Measurements from ENCODE around the gene TRAPPC12.

TRAPPC12 gene

DNA sequence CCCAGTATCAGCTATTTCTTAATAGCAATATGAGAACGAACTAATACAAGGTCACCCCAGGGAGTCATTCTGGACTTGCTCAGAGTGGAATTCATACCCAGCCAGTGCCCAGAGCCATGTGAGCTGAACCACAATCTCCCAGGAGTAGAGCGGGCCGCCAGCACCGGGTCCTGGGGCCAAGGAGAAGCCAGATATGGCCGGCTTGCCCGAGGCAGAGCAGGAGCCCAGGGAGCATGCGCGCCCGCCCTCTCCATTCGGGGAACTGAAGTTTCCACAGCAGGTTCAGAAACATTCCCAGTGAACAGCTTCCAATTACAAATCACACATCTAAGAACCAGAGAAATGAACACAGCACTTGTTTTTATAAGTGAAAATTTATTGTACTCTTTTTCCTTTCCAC, 39.4 kb upstream of the TRAPPC12 start:
- Histone ChIP-seq H3K36me3 (peaks cover 11% of the 10 kb centered on the region), H3K27ac (no peak overlapping the region), H3K27me3 (ENCODE audit: insufficient read depth, low read depth, severe bottlenecking) (no peaks in the 10 kb centered on the region), H3K4me3 (ENCODE audit: low read depth, low read length) (no peak overlapping the region), H3K9me3 (ENCODE audit: severe bottlenecking) (no peaks in the 10 kb centered on the region)
- DNase-seq, result no peak
- TF ChIP-seq, protein P1, sequence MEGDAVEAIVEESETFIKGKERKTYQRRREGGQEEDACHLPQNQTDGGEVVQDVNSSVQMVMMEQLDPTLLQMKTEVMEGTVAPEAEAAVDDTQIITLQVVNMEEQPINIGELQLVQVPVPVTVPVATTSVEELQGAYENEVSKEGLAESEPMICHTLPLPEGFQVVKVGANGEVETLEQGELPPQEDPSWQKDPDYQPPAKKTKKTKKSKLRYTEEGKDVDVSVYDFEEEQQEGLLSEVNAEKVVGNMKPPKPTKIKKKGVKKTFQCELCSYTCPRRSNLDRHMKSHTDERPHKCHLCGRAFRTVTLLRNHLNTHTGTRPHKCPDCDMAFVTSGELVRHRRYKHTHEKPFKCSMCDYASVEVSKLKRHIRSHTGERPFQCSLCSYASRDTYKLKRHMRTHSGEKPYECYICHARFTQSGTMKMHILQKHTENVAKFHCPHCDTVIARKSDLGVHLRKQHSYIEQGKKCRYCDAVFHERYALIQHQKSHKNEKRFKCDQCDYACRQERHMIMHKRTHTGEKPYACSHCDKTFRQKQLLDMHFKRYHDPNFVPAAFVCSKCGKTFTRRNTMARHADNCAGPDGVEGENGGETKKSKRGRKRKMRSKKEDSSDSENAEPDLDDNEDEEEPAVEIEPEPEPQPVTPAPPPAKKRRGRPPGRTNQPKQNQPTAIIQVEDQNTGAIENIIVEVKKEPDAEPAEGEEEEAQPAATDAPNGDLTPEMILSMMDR (IDR thresholded peaks at IDR 0.05; ENCODE audit: low read depth, low read length), result no peak

DNA sequence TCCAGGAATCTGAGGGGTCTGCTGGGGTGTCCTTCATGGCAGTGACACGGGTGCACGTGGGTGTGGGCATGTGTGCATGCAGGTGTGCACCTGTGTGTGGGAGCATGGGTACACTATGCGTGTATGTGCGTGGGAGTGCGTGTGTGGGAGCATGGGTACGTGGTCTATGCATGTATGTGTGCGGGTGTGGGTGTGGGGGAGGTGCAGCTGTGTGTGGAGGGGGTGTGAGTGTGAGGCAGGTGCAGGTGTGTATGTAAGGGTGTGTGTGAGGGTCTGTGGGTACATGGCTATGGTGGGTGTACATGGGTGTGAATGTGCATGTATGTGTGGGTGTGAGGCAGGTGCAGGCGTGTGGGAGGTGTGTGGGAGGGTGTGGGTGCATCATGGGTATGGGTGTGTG, 38.2 kb upstream of the TRAPPC12 start:
- no peak for DNase-seq
- no peaks in the 10 kb centered on the region; the same call in 1 of the 2 replicates for H3K36me3 ChIP-seq
- H3K9me3 ChIP-seq (ENCODE audit: severe bottlenecking), result no peaks in the 10 kb centered on the region
- H3K27me3 ChIP-seq (ENCODE audit: insufficient read depth, low read depth, severe bottlenecking), result no peaks in the 10 kb centered on the region
- H3K27ac ChIP-seq, result no peak overlapping the region
- H3K4me3 ChIP-seq (ENCODE audit: low read depth, low read length), result no peak overlapping the region
- TF ChIP-seq, protein P1 (IDR thresholded peaks at IDR 0.05; ENCODE audit: low read depth, low read length), result no peak

DNA sequence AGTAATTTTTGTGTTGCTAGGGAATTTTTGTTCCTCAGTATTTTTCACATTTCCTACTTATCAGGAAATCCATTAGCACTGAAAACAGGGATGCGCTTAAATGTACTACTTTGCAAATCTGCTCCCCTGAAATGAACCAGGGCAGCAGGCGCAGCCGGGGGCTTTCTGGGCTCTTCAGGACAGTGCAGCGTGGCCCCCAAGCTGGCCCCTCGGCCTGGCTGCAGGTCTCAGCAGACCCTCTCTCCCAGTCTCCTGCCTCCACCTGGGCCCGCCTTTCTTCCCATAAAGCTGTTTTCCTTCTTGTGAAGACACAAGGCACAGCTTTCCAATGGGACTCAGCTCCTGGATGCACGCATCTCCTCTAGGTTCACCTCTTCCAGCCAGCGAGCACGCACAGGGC, 37.2 kb upstream of the TRAPPC12 start:
- TF ChIP-seq, protein P1 (IDR thresholded peaks at IDR 0.05; ENCODE audit: low read depth, low read length), result no peak
- DNase-seq, result no peak
- H3K4me3 ChIP-seq (ENCODE audit: low read depth, low read length), result no peak overlapping the region
- H3K27me3 ChIP-seq (ENCODE audit: insufficient read depth, low read depth, severe bottlenecking), result no peaks in the 10 kb centered on the region
- H3K9me3 ChIP-seq (ENCODE audit: severe bottlenecking), result no peaks in the 10 kb centered on the region
- peaks cover 5% of the 10 kb centered on the region for H3K36me3 ChIP-seq
- no peak overlapping the region for H3K27ac ChIP-seq

DNA sequence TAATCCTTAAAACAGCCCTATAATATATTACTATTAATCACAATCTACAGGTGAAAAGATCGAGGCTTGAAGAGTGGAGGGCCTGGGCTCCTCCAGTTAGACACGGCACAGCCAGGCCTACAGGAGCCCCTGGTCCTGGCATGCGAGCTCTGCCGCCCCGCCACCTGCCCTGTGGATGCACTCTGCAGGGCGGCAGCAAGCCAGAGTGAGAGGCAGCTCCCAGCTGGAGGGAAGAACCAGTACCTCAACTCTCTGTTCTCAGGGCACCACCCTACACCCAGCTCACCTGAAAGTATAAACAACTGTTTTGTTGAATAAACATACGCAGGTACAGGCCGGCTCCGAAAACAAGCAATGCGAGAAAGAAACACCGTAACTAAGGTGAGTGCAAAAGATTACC, 36.5 kb upstream of the TRAPPC12 start:
- Histone ChIP-seq H3K27me3 (ENCODE audit: insufficient read depth, low read depth, severe bottlenecking) (no peaks in the 10 kb centered on the region), H3K9me3 (ENCODE audit: severe bottlenecking) (no peaks in the 10 kb centered on the region), H3K36me3 (peaks cover 7% of the 10 kb centered on the region), H3K4me3 (ENCODE audit: low read depth, low read length) (no peak overlapping the region), H3K27ac (no peak overlapping the region)
- TF ChIP-seq, protein P1 (IDR thresholded peaks at IDR 0.05; ENCODE audit: low read depth, low read length), result no peak
- DNase-seq, result no peak

DNA sequence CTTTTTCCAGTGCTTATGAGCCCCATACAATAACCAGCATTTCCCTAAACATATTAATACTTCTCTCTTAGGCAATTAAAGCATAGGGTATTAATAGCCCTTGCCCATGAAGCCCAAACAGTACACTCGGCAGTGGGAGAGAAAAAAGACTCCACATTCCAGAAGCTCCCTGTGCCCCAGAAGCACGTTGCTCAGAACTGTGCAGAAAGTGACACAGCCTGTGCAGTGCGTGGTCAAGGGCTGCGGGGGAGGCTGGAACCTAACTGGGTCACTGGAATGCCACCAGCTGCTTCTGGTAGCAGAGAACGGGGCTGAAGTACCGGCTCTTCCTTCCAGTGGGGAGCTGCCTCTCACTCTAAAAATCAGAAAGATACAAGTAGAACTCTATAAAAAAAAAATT, 34.6 kb upstream of the TRAPPC12 start:
- TF ChIP-seq, protein P1 (IDR thresholded peaks at IDR 0.05; ENCODE audit: low read depth, low read length), result no peak
- H3K27me3 ChIP-seq (ENCODE audit: insufficient read depth, low read depth, severe bottlenecking), result no peaks in the 10 kb centered on the region
- no peaks in the 10 kb centered on the region for H3K9me3 ChIP-seq (ENCODE audit: severe bottlenecking)
- H3K27ac ChIP-seq, result no peak overlapping the region
- no peak for DNase-seq
- H3K4me3 ChIP-seq (ENCODE audit: low read depth, low read length), result no peak overlapping the region
- peaks cover 7% of the 10 kb centered on the region for H3K36me3 ChIP-seq

DNA sequence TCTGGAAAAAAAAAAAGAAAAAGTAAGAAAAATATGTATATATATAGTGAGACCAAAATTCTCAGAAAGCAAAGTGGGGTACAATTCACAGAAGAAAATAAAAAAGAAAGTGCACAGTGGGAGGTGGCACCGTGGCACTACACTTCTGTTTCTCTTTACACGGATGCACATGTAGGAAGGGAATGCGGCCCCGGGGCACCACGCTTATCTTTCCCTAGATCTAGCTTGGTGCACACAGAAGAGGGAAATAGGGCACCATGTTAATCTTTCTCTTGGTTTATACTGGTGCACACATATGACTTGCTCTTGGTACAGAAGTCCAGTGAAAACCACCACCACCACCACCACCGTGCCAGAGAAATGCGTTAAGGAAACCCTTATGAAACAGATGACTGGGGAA, 33.9 kb upstream of the TRAPPC12 start:
- no peaks in the 10 kb centered on the region for H3K9me3 ChIP-seq (ENCODE audit: severe bottlenecking)
- H3K27me3 ChIP-seq (ENCODE audit: insufficient read depth, low read depth, severe bottlenecking), result no peaks in the 10 kb centered on the region
- TF ChIP-seq, protein P1 (IDR thresholded peaks at IDR 0.05; ENCODE audit: low read depth, low read length), result no peak
- H3K4me3 ChIP-seq (ENCODE audit: low read depth, low read length), result no peak overlapping the region
- peaks cover 11% of the 10 kb centered on the region for H3K36me3 ChIP-seq
- no peak for DNase-seq
- H3K27ac ChIP-seq, result no peak overlapping the region

All from WERI-Rb-1 (cell line).